Endothelial cell of umbilical vein (primary cell): ENCODE data around the gene DCPS.

Source experiments
- EZH2 ChIP-seq: IDR thresholded peaks from 2 replicates; pipeline ENCODE4 v1.6.1; 2012; ENCODE audit warnings: borderline replicate concordance, low read depth, mild to moderate bottlenecking, moderate library complexity, low read length, inconsistent platforms; ENCODE audit not compliant: severe bottlenecking
- FOS ChIP-seq: IDR thresholded peaks from 2 replicates; pipeline ENCODE4 v1.6.1; 2011; ENCODE audit warnings: mild to moderate bottlenecking, low read length, moderate library complexity, borderline replicate concordance; ENCODE audit not compliant: insufficient read depth
- JUN ChIP-seq: IDR thresholded peaks from 2 replicates; pipeline ENCODE4 v1.6.1; 2011; ENCODE audit warnings: borderline replicate concordance, low read depth; ENCODE audit not compliant: insufficient read length, insufficient read depth
- POLR2A ChIP-seq: IDR thresholded peaks from 2 replicates; pipeline ENCODE4 v1.6.1; 2012; ENCODE audit warnings: low read depth, mild to moderate bottlenecking, control low read depth, low read length
- POLR2AphosphoS5 ChIP-seq: IDR thresholded peaks from 2 replicates; pipeline ENCODE4 v1.6.1; 2012; ENCODE audit warnings: low read depth, mild to moderate bottlenecking, control low read depth, low read length, moderate library complexity; ENCODE audit not compliant: insufficient read depth
- TF ChIP-seq, protein P1 (sequence below), 2 donors: IDR thresholded peaks; 1 replicate in 1 of 2; 2 replicates in 1 of 2; pipeline ENCODE4 v1.5.1; 2011; ENCODE audit warnings: low read length in 2 of 2, mild to moderate bottlenecking in 2 of 2, moderate library complexity in 2 of 2, control low read depth in 1 of 2, inconsistent platforms in 1 of 2, low read depth in 1 of 2; ENCODE audit not compliant: insufficient read depth in 1 of 2; ENCODE audit errors: extremely low read depth in 1 of 2
- TF ChIP-seq, protein P2 (sequence below): IDR thresholded peaks from 2 replicates; pipeline ENCODE4 v1.6.1; 2011; ENCODE audit not compliant: insufficient read depth, insufficient read length

DNA sequence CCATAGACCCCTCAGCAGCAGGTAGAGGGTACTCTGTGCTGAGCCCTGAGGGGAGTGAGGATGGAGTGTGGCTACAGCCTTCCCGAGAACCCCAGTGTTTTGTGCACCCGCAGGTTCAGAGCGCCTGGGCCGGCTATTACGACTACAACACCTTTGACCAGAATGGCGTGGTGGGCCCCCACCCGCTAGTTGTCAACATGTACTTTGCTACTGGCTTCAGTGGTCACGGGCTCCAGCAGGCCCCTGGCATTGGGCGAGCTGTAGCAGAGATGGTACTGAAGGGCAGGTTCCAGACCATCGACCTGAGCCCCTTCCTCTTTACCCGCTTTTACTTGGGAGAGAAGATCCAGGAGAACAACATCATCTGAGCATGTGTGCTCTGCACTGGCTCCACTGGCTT is 26.5 kb upstream of the DCPS start:
- TF ChIP-seq, protein P1, sequence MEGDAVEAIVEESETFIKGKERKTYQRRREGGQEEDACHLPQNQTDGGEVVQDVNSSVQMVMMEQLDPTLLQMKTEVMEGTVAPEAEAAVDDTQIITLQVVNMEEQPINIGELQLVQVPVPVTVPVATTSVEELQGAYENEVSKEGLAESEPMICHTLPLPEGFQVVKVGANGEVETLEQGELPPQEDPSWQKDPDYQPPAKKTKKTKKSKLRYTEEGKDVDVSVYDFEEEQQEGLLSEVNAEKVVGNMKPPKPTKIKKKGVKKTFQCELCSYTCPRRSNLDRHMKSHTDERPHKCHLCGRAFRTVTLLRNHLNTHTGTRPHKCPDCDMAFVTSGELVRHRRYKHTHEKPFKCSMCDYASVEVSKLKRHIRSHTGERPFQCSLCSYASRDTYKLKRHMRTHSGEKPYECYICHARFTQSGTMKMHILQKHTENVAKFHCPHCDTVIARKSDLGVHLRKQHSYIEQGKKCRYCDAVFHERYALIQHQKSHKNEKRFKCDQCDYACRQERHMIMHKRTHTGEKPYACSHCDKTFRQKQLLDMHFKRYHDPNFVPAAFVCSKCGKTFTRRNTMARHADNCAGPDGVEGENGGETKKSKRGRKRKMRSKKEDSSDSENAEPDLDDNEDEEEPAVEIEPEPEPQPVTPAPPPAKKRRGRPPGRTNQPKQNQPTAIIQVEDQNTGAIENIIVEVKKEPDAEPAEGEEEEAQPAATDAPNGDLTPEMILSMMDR (IDR thresholded peaks at IDR 0.05; ENCODE audit: extremely low read depth in 1 of 2, insufficient read depth in 1 of 2, low read depth in 1 of 2, low read length in 2 of 2): no peak
- TF ChIP-seq POLR2A: no peak
- TF ChIP-seq EZH2: no peak
- TF ChIP-seq POLR2AphosphoS5: no peak
- TF ChIP-seq JUN: no peak
- TF ChIP-seq, protein P2, sequence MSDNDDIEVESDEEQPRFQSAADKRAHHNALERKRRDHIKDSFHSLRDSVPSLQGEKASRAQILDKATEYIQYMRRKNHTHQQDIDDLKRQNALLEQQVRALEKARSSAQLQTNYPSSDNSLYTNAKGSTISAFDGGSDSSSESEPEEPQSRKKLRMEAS: no peak
- TF ChIP-seq FOS: no peak
